SKM-1 (cell line): ENCODE data around the gene TMEM181.

Experiments used
- DNase-seq: peaks from one replicate; lab custom pipeline; 2025; ENCODE audit not compliant: unreplicated experiment; lab: John Stamatoyannopoulos, UW

The TMEM181 gene

DNA sequence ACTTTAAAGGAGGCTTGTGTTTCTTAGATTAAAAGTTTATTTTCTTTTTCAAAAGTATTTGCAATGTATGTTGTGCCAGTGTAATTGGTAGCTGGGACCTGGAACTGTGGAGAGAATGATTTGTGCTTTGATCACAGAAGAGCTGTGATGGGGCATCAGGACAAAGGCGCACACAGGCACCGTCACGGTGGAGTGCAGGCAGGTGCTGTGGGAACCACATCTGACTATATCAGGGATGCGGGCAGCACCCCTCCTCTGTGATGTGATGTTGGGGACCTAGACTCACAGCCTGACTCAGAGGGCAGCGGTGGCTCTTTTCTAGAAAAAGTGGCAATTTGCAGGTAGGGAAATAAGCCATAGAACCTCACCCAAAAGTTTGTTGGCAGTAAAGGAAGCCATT is 124.4 kb downstream of the TMEM181 start:
- no peak for DNase-seq

DNA sequence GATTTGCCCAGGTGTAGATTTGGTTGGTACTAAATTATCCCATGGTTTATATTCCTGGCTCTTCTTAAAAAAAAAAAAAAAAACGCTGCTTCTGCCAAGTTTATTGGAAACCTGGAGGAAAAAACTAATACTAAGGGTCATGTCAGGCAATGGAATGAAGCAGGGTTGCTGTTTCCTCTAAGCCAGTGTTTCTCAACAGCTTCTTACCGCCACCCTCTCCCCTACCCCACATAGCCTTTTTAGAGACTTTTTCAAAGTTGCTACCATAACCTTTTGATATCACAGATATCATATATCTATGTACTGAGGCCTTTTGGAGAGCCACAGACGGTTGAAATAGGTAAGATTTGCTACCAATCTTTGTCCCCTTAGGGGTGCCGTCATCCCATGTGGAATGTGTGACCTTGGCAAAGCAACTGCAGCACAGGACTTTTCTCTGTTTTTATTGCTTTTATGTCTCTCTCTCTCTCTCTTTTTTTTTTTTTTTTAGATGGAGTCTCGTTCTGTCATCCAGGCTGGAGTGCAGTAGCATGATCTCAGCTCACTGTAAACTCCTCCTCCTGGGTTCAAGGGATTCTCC is 124.9 kb downstream of the TMEM181 start:
- no peak for DNase-seq
